ENCODE results near the gene NUAK1.

GRCh38 chr12:106119301-106119700, 19.5 kb downstream of the NUAK1 start:
- TF ChIP-seq, protein P1, sequence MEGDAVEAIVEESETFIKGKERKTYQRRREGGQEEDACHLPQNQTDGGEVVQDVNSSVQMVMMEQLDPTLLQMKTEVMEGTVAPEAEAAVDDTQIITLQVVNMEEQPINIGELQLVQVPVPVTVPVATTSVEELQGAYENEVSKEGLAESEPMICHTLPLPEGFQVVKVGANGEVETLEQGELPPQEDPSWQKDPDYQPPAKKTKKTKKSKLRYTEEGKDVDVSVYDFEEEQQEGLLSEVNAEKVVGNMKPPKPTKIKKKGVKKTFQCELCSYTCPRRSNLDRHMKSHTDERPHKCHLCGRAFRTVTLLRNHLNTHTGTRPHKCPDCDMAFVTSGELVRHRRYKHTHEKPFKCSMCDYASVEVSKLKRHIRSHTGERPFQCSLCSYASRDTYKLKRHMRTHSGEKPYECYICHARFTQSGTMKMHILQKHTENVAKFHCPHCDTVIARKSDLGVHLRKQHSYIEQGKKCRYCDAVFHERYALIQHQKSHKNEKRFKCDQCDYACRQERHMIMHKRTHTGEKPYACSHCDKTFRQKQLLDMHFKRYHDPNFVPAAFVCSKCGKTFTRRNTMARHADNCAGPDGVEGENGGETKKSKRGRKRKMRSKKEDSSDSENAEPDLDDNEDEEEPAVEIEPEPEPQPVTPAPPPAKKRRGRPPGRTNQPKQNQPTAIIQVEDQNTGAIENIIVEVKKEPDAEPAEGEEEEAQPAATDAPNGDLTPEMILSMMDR (IDR thresholded peaks at IDR 0.05; ENCODE audit: low read depth, low read length, poor library complexity, severe bottlenecking): no peak
- TF ChIP-seq EZH2phosphoT487 (IDR thresholded peaks at IDR 0.05; ENCODE audit: borderline replicate concordance, low read length): no peak

Measured in DOHH2 (cell line).